Stimulated activated CD4-positive, alpha-beta T cell treated with anti-CD3 and anti-CD28 coated beads, Interleukin-2, amount 100 ng/mL, for 4 hours (primary cell): ENCODE results near the gene KCTD7.
"Not testable (repeated sequence)": the region's sequence is repeated elsewhere in the genome, so short reads cannot be mapped to it uniquely, and the experiment has no call there.

ENCODE experiments used
- DNase-seq: peaks from one replicate; pipeline ENCODE4 v3.0.0-alpha.2; 2020; ENCODE audit warnings: low read depth

The KCTD7 gene

GRCh38 chr7:66654275-66655112 lies 25.8 kb downstream of the KCTD7 start:
- peak; percentile 94 for DNase-seq

GRCh38 chr7:66655113-66655806 lies 26.6 kb downstream of the KCTD7 start:
- not testable (repeated sequence) for DNase-seq

DNA sequence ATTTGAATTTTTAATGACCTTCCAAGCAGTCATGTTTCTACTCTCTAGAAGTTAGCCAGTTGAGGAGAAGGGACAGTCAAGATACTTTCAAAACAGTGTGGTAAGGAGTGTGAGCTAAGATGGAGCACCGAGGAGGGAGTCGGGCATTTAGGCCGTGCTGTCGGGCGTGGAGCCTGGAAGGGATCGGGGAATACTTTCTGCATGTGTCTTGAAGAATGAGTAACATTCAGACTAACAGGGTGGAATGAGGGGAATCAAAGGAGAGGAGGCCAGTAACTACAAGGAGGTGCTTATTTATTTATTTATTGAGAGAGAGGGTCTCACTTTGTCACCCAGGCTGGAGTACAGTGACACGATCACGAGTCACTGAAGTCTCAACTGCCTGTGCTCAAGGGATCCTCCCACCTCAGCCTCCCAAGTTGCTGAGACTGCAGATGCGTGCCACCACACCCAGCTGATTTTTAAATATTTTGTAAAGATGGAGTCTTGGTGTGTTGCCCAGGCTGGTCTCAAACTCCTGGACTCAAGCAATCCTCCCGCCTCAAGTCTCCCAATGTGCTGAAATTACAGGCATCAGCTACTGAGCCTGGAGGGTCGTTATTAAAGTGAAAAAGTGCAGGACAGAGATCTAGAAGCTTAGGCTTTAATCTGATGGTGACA lies 27.3 kb downstream of the KCTD7 start:
- not testable (repeated sequence) for DNase-seq

DNA sequence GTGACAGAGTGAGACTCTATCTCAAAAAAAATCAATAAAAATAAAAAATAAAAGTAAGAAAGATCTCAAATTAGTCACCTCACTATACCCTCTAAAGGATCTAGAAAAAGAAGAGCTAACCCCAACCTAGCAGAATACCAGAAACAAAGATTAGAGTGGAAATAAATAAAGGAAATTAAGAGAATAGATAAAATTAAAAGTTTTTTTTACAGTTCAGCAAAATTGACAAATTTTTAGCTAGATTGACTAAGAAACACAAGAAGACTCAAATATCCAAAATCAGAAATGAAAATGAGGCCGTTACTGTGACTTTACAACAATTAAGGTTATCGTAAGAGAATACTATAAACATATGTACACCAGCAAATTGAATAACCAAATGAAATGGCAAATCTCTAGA lies 29.1 kb downstream of the KCTD7 start:
- no peak for DNase-seq

DNA sequence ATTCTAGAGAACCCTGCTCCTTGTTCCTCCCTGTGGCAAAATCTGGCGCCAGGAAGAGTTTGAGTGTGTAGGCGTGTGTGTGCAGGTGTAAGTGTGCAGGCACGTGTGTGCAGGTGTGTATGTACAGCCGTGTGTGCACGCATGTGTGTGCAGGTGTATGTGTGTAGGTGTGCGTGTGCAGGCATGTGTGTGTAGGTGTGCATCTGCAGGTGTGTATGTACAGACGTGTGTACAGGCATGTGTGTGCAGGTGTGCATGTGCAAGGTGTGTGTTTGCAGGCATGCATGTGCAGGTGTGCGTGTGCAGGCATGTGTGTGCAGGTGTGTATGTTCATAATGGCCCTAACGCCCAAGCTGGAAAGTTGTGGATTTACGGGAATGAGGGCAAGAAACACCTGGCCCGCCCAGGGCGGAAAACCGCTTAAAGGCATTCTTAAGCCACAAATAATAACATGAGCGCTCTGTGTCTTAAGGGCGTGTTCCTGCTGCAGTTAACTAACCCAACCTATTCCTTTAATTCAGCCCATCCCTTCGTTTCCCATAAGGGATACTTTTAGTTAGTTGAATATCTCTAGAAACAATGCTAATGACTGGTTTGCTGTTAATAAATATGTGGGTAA lies 34.1 kb downstream of the KCTD7 start:
- DNase-seq = no peak

- no peak for DNase-seq
Observed at GRCh38 chr7:66664590-66665293, 36.1 kb downstream of the KCTD7 start.

- no peak for DNase-seq
Observed at GRCh38 chr7:66666313-66666952, 37.8 kb downstream of the KCTD7 start.

- DNase-seq = no peak
Observed at GRCh38 chr7:66667023-66667728, 38.5 kb downstream of the KCTD7 start.

GRCh38 chr7:66668112-66668511 lies 39.4 kb downstream of the KCTD7 start:
- no peak for DNase-seq

GRCh38 chr7:66668677-66669076 lies 40.0 kb downstream of the KCTD7 start:
- DNase-seq = no peak

DNA sequence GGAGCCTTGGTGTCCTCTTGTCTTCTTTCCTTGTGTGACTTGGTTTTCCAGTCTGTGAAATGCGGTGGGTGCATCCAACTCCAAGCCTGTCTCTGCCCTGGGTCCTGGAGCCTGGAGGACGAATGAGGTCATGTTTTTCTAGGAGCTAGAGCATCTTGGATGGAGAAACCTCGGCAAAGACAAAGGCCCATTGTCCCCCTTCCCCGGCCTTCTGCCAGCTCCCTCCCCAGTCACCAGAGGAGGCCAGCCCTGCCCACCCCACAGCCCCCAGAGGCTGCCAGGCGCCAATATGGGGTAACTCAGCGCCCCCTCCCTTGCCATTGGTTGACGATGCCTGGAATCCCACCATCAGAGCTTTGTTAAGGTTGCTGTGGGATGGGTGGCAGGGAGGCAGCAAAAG lies 40.4 kb downstream of the KCTD7 start:
- no peak for DNase-seq

- DNase-seq = no peak
Observed at GRCh38 chr7:66669496-66669895, 40.8 kb downstream of the KCTD7 start.

DNA sequence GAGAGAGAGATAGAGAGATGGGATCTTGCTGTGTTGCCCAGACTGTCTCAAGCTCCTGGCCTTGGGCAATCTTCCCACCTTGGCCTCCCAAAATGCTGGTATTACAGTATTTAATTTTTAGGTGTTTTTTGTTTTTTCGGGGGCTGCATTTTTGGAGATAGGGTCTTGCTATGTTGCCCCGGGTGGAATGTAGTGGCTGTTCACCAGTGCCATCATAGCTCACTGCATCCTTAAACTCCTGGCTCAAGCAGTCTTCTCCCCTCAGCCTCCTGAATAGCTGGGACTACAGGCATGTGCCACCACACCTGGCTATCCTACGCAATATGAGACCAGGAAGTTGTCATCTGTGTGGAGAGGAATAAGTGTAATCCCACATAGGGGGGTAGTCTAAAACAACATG lies 42.4 kb downstream of the KCTD7 start:
- no peak for DNase-seq

- not testable (repeated sequence) for DNase-seq
Observed at GRCh38 chr7:66671486-66671885, 42.8 kb downstream of the KCTD7 start.

DNA sequence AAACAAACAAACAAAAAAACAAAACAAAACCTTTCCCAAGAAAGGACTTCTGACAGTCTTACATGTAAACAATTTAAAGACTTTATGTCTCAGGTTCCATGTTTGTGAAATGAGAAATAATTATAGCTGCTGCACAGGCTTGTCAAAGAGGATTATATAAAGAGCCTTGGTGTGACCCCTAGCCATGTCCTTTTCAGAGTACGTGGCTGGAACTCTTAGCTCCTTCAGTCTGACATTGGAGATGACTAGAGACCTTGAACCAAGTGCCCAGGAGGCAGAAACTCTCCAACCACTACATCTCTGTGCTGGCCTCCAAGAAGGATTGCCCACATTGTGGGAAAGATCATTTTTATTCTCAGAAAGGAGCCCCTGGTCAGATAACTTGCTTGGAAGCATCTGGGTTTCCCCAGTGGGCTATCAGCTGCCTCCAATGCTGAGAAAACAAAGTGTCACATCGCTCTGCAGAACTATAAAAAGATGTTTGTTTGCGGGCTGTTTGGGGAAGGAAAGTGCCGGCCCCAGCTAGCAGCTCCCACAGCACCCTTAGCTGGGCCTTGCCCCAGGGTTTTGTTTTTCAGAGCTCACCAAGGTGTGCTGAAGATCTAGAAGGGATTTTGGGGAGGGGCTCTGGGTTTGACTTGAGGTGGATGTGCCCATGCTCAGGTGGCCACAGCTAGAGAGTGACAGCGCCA lies 43.9 kb downstream of the KCTD7 start:
- DNase-seq = not testable (repeated sequence)

DNA sequence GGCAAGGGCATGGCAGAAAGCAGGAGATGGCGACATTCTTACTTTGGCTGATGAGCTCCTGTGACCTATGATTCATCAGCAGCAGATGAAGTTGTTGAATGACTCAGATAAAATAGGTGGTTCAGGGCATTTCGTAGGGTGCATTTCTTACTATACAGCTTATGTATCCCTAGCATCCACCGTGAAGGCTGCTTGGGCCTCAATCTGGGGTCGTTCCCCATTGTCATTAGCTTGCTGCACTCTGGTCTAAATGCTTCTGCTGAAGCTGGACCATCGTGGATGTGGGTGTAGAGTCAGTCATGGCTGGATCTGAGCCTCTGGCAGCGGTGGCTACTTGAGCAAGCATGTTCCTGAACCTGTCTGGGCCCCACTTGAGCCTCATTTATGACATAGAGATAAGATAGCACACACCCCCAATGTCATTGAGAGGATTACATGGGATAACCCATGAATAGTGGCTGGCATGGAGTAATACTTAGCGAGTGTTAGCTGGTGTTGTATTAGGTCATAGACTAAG lies 44.5 kb downstream of the KCTD7 start:
- not testable (repeated sequence) for DNase-seq

DNA sequence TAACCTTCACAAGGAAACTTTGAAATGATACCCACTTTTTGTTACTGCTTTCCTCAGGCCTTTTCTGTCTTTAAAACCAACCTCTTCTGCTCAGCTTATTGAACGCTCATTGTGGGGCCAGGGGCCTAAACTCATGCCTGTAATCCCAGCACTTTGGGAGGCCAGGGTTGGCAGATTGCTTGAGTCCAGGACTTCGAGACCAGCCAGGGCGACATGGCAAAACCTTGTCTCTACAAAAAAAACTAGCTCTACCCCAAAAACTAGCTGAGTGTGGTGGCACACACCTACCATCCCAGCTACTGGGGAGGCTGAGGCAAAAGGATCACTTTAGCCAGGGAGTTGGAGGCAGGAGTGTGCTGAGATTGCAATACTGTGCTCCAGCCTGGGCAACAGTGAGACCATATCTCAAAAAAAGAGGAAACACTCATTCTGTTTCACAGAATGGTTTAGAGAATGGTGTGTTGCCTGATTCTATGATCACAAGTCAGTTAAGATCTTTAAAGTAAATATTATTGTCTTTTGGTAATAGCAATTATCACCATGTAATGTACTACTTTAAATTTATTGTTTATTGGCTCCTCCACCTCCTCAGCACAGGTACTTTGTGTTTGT lies 51.1 kb downstream of the KCTD7 start:
- DNase-seq = no peak

GRCh38 chr7:66681491-66682349 lies 53.0 kb downstream of the KCTD7 start:
- DNase-seq = peak; percentile 95
